ENCODE measurements around the gene CACNA1B.

DNA sequence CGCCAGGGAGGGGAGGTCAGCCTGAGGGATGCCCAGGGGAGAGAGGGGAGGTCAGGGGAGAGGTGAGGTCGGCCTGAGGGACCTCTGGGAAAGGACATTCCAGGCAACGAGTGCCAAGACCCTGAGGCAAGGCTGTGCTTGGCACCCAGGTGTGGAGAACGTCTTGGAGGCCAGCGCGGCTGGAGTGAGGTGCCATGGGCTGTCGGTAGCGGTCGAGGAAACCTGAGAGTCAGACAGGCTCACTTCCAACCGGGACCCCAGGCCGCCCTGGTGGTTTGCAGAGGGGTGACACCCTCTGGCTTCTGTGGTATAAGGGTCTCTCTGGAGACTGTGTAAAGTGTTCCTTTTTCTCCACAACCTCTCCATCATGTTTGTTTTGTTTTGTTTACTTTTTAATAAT, 82.9 kb downstream of the CACNA1B start:
- TF ChIP-seq POLR2AphosphoS5 (IDR thresholded peaks at IDR 0.05; ENCODE audit: low read depth, low read length): no peak
- TF ChIP-seq, protein P1, sequence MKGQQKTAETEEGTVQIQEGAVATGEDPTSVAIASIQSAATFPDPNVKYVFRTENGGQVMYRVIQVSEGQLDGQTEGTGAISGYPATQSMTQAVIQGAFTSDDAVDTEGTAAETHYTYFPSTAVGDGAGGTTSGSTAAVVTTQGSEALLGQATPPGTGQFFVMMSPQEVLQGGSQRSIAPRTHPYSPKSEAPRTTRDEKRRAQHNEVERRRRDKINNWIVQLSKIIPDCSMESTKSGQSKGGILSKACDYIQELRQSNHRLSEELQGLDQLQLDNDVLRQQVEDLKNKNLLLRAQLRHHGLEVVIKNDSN (IDR thresholded peaks at IDR 0.05; ENCODE audit: borderline replicate concordance, low read depth): no peak
- TF ChIP-seq MXI1 (IDR thresholded peaks at IDR 0.05; ENCODE audit: low read depth, low read length): no peak
- TF ChIP-seq RCOR1 (IDR thresholded peaks at IDR 0.05; ENCODE audit: low read length): no peak
- TF ChIP-seq FOXM1 (IDR thresholded peaks at IDR 0.05; ENCODE audit: low read depth): no peak
- TF ChIP-seq, protein P2, sequence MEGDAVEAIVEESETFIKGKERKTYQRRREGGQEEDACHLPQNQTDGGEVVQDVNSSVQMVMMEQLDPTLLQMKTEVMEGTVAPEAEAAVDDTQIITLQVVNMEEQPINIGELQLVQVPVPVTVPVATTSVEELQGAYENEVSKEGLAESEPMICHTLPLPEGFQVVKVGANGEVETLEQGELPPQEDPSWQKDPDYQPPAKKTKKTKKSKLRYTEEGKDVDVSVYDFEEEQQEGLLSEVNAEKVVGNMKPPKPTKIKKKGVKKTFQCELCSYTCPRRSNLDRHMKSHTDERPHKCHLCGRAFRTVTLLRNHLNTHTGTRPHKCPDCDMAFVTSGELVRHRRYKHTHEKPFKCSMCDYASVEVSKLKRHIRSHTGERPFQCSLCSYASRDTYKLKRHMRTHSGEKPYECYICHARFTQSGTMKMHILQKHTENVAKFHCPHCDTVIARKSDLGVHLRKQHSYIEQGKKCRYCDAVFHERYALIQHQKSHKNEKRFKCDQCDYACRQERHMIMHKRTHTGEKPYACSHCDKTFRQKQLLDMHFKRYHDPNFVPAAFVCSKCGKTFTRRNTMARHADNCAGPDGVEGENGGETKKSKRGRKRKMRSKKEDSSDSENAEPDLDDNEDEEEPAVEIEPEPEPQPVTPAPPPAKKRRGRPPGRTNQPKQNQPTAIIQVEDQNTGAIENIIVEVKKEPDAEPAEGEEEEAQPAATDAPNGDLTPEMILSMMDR (IDR thresholded peaks at IDR 0.05): no peak
- TF ChIP-seq SMC3 (IDR thresholded peaks at IDR 0.05; ENCODE audit: low read depth, low read length): no peak
- no peak for TF ChIP-seq RAD21 (IDR thresholded peaks at IDR 0.05; ENCODE audit: low read length)
- TF ChIP-seq SIN3A (IDR thresholded peaks at IDR 0.05; ENCODE audit: borderline replicate concordance, low read depth, low read length): no peak
- no peak for TF ChIP-seq ELF1 (IDR thresholded peaks at IDR 0.05)
- TF ChIP-seq, protein P3, sequence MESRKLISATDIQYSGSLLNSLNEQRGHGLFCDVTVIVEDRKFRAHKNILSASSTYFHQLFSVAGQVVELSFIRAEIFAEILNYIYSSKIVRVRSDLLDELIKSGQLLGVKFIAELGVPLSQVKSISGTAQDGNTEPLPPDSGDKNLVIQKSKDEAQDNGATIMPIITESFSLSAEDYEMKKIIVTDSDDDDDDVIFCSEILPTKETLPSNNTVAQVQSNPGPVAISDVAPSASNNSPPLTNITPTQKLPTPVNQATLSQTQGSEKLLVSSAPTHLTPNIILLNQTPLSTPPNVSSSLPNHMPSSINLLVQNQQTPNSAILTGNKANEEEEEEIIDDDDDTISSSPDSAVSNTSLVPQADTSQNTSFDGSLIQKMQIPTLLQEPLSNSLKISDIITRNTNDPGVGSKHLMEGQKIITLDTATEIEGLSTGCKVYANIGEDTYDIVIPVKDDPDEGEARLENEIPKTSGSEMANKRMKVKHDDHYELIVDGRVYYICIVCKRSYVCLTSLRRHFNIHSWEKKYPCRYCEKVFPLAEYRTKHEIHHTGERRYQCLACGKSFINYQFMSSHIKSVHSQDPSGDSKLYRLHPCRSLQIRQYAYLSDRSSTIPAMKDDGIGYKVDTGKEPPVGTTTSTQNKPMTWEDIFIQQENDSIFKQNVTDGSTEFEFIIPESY (IDR thresholded peaks at IDR 0.05; ENCODE audit: borderline replicate concordance, low read depth): no peak

All from SK-N-SH (cell line).